Ovary (tissue), 9 donors: ENCODE results near the gene EIF2S3B. TPM values are rescaled to one million over a fixed set of nuclear protein-coding genes. Genes with fewer than 3 reads are reported as not detected.

ENCODE experiments used
- DNase-seq, 5 donors: peaks; one replicate each; pipeline ENCODE4 v3.0.0-alpha.2; 2019 to 2020
- H3K27ac ChIP-seq, 2 donors: fragments of 200-600 bp; one replicate each; pipeline versions ENCODE4 v1.5.1 to v1.8.0; 2019 to 2022
- H3K27me3 ChIP-seq: fragments of 200-600 bp; one replicate; pipeline ENCODE4 v1.8.0; 2022
- H3K36me3 ChIP-seq: fragments of 200-600 bp; sonication (generic); one replicate; pipeline ENCODE4 v1.5.1; 2019
- H3K4me1 ChIP-seq: one replicate; pipeline ENCODE4 v1.8.1; 2013; ENCODE audit warnings: mild to moderate bottlenecking, moderate library complexity; ENCODE audit not compliant: insufficient read depth
- H3K4me3 ChIP-seq: fragments of 200-600 bp; sonication (generic); one replicate; pipeline ENCODE4 v1.5.1; 2017
- H3K9me3 ChIP-seq, 2 donors: fragments of 200-600 bp in 1 of 2; sonication (generic) in 1 of 2; one replicate each; pipeline versions ENCODE4 v1.5.1 to v1.8.1; 2013 to 2019; ENCODE audit warnings: mild to moderate bottlenecking in 1 of 2, moderate library complexity in 1 of 2
- CTCF ChIP-seq, 3 donors: fragments of 450-650 bp in 2 of 3; fragments of 200-600 bp in 1 of 3; IDR thresholded peaks; one replicate each; pipeline versions ENCODE4 v1.5.1 to v1.8.0; 2016 to 2022; ENCODE audit warnings: antibody characterized with exemption in 3 of 3, mild to moderate bottlenecking in 1 of 3
- EP300 ChIP-seq: sonication (generic); formaldehyde crosslinking; IDR thresholded peaks from one replicate; pipeline ENCODE4 v1.6.1; 2017; ENCODE audit warnings: antibody characterized with exemption
- POLR2A ChIP-seq: fragments of 450-650 bp; IDR thresholded peaks from one replicate; pipeline ENCODE4 v1.6.1; 2017; ENCODE audit warnings: antibody characterized with exemption, mild to moderate bottlenecking, moderate library complexity
- WGBS, 3 donors: extraction: QIAGEN DNeasy Blood & Tissue Kit in 1 of 3; methylation state at CpG; one replicate each; pipeline versions ENCODE4 v1.1.5 to v1.1.7; 2013 to 2017; 5-methylcytosine and 5-hydroxymethylcytosine counted together
- intact Hi-C, 4 donors: fragments of 100-400 bp; cut with DNase I; formaldehyde crosslinking; loops; one replicate each; pipeline versions ENCODE4 v1.11.0 to v1.15.1; 2022 to 2023
- polyA plus RNA-seq, 2 donors: library from polyadenylated mRNA; stranded (reverse); fragments of 200-250 nt in 1 of 2; fragments of 350-450 nt in 1 of 2; fragmentation: Illumina TruSeq in 1 of 2; extraction: RNeasy Lipid Tissue Mini Kit (QIAGEN cat#74804) in 1 of 2; gene quantifications; one replicate each; pipeline ENCODE4 v1.2.3, GENCODE V29; 2013 to 2014
- total RNA-seq, 7 donors: library from RNA; depleted of rRNA in 2 of 7; stranded (reverse); fragments of >200 nt in 2 of 7; fragmentation: NEBNext Ultra II Directional in 3 of 7; extraction: Animal tissue kit (Norgen Biotek cat#: 25700) in 3 of 7; gene quantifications; one replicate each; pipeline versions ENCODE4 v1.1.0 to v1.2.4, GENCODE V29; 2016 to 2023
- donor health status: DM: no; HTN: no; CAD: no; lungs with moderate emphysema.
- donor health status: DM: no; HTN: no; CAD: no.
- donor health status: Bipolar disorder and iron deficiency.
- donor health status: DM: yes; HTN: yes; CAD: no.
- donor health status: DM: no; HTN: no; CAD: no.
- donor health status: DM: yes; HTN: yes; CAD: no.

Gene EIF2S3B
- total and polyA plus RNA-seq, 9 donors = 0.23 to 4.5 (median 1.1) TPM

- H3K4me1 ChIP-seq = no peaks in the 10 kb centered on the region
- no peaks in the 10 kb centered on the region for H3K27me3 ChIP-seq
- no peak for TF ChIP-seq EP300
- TF ChIP-seq CTCF (IDR thresholded peaks at IDR 0.05) = no peak
- TF ChIP-seq POLR2A = no peak
- no peak for DNase-seq
- H3K4me3 ChIP-seq = no peak overlapping the region
- H3K36me3 ChIP-seq = no peaks in the 10 kb centered on the region
- WGBS, 3 donors = 35 to 62% (median 39%) methylated on average over 4 of the region's 4 CpGs
- intact Hi-C loops = no loop called here
- H3K9me3 ChIP-seq = no peaks in the 10 kb centered on the region
- no peak overlapping the region for H3K27ac ChIP-seq
Measured at GRCh38 chr12:10512798-10513197, 7.1 kb downstream of the EIF2S3B start.

- intact Hi-C loops = no loop called here
Measured at GRCh38 chr12:10521555-10521954, 15.9 kb downstream of the EIF2S3B start.

GRCh38 chr12:10528174-10528953 is 22.7 kb downstream of the EIF2S3B start:
- TF ChIP-seq CTCF (IDR thresholded peaks at IDR 0.05) = no peak
- TF ChIP-seq EP300 = no peak
- TF ChIP-seq POLR2A = no peak
- H3K27me3 ChIP-seq = no peaks in the 10 kb centered on the region
- no peak for DNase-seq
- no peaks in the 10 kb centered on the region for H3K9me3 ChIP-seq
- WGBS, 3 donors = 54 to 63% (median 57%) methylated on average over 2 of the region's 2 CpGs
- no peaks in the 10 kb centered on the region for H3K4me1 ChIP-seq
- H3K27ac ChIP-seq = no peak overlapping the region
- intact Hi-C loops = no loop called here
- no peak overlapping the region for H3K4me3 ChIP-seq
- no peaks in the 10 kb centered on the region for H3K36me3 ChIP-seq

More at GRCh38 chr12:10521555-10521954, 15.9 kb downstream of the EIF2S3B start:
- Histone ChIP-seq H3K36me3 (no peaks in the 10 kb centered on the region), H3K27ac (no peak overlapping the region), H3K4me1 (no peaks in the 10 kb centered on the region), H3K9me3 (no peaks in the 10 kb centered on the region), H3K27me3 (no peaks in the 10 kb centered on the region), H3K4me3 (no peak overlapping the region)
- no peak for TF ChIP-seq EP300
- no peak for TF ChIP-seq CTCF (IDR thresholded peaks at IDR 0.05)
- no peak for TF ChIP-seq POLR2A
- 69 to 75% (median 70%) methylated on average over 2 of the region's 2 CpGs for WGBS, 3 donors
- no peak for DNase-seq

- 88 to 89% (median 89%) methylated on average over 3 of the region's 3 CpGs for WGBS, 3 donors
- no peaks in the 10 kb centered on the region for H3K4me1 ChIP-seq
- DNase-seq = no peak
- H3K4me3 ChIP-seq = no peak overlapping the region
- no peaks in the 10 kb centered on the region for H3K36me3 ChIP-seq
- TF ChIP-seq EP300 (no peak), CTCF (IDR thresholded peaks at IDR 0.05) (no peak), POLR2A (no peak)
- H3K27me3 ChIP-seq = no peaks in the 10 kb centered on the region
- H3K9me3 ChIP-seq = no peaks in the 10 kb centered on the region
- H3K27ac ChIP-seq = no peak overlapping the region
- intact Hi-C loops = no loop called here
Measured at GRCh38 chr12:10529603-10530002, 23.9 kb downstream of the EIF2S3B start.
